HG03064 (cell line): ENCODE data around the gene LAMA3.

Experiments
- ATAC-seq: cut with Tn5 transposase; IDR thresholded peaks from one replicate; pipeline ENCODE4 v1.9.1; 2021; ENCODE audit warnings: low read depth; ENCODE audit not compliant: unreplicated experiment

The LAMA3 gene

GRCh38 chr18:23667114-23667513, 22.1 kb upstream of the LAMA3 start:
- ATAC-seq: no peak

- no peak for ATAC-seq
Observed at GRCh38 chr18:23668731-23669130, 20.5 kb upstream of the LAMA3 start.

- ATAC-seq: no peak
Observed at GRCh38 chr18:23669202-23669766, 20.0 kb upstream of the LAMA3 start.

GRCh38 chr18:23669804-23670405, 19.3 kb upstream of the LAMA3 start:
- no peak for ATAC-seq

- no peak for ATAC-seq
Observed at GRCh38 chr18:23671564-23671963, 17.7 kb upstream of the LAMA3 start.

- no peak for ATAC-seq
Observed at GRCh38 chr18:23673725-23674124, 15.5 kb upstream of the LAMA3 start.

GRCh38 chr18:23675236-23675635, 14.0 kb upstream of the LAMA3 start:
- ATAC-seq: no peak

- no peak for ATAC-seq
Observed at GRCh38 chr18:23675896-23676295, 13.4 kb upstream of the LAMA3 start.

GRCh38 chr18:23682045-23682444, 7.2 kb upstream of the LAMA3 start:
- ATAC-seq: no peak

- no peak for ATAC-seq
Observed at GRCh38 chr18:23682472-23682871, 6.8 kb upstream of the LAMA3 start.

- no peak for ATAC-seq
Observed at GRCh38 chr18:23683155-23683554, 6.1 kb upstream of the LAMA3 start.

- no peak for ATAC-seq
Observed at GRCh38 chr18:23683671-23684070, 5.6 kb upstream of the LAMA3 start.

GRCh38 chr18:23684515-23685197, 4.6 kb upstream of the LAMA3 start:
- ATAC-seq: no peak

- ATAC-seq: no peak
Observed at GRCh38 chr18:23688528-23688927, 725 bp upstream of the LAMA3 start.

GRCh38 chr18:23689616-23690504, 607 bp downstream of the LAMA3 start:
- ATAC-seq: no peak

- ATAC-seq: no peak
Observed at GRCh38 chr18:23690505-23691068, 1.3 kb downstream of the LAMA3 start.

GRCh38 chr18:23693846-23694245, 4.6 kb downstream of the LAMA3 start:
- no peak for ATAC-seq

- no peak for ATAC-seq
Observed at GRCh38 chr18:23694637-23695430, 5.6 kb downstream of the LAMA3 start.

GRCh38 chr18:23701017-23701416, 11.8 kb downstream of the LAMA3 start:
- ATAC-seq: no peak

GRCh38 chr18:23701544-23702064, 12.4 kb downstream of the LAMA3 start:
- no peak for ATAC-seq
